ENCODE measurements around the gene NBDY.
"Not testable (repeated sequence)": the region's sequence is repeated elsewhere in the genome, so short reads cannot be mapped to it uniquely, and the experiment has no call there.

GRCh38 chrX:56772675-56773521 lies 43.9 kb downstream of the NBDY start:
- TF ChIP-seq SP1 (IDR thresholded peaks at IDR 0.05); CTCF (IDR thresholded peaks at IDR 0.05; ENCODE audit: low read depth, low read length, missing input control); GABPA (IDR thresholded peaks at IDR 0.05 in 1 of 2, conservative IDR thresholded peaks at IDR 0.05 in 1 of 2); MAX (IDR thresholded peaks at IDR 0.05); ATF3 (IDR thresholded peaks at IDR 0.05); FOXA2 (IDR thresholded peaks at IDR 0.05); NR2F2 (IDR thresholded peaks at IDR 0.05); JUND (IDR thresholded peaks at IDR 0.05); RAD21 (IDR thresholded peaks at IDR 0.05); YY1 (IDR thresholded peaks at IDR 0.05); FOXA1 (IDR thresholded peaks at IDR 0.05); HNF4G (IDR thresholded peaks at IDR 0.05): not testable (repeated sequence)
